ENCODE data around the gene PIGV.

Gene PIGV

DNA sequence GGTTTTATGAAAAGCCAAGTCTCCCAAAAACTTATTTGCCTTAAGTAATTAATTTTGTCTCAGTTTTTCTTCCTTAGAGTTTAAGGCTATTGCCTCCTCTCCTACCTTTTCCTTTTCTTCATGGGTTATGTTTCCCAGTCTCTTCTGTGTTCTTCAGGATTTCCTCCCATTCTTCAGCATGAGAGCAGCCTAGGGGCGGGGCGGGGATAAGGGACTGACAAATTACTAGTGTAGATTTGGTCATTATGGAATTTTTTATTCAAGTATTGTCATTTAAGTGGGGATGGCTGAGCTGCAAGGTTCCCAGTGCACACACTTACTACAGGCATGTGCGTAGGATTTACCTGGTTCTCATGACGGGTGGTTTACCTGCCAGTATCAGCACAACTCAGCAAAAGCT, 35.2 kb upstream of the PIGV start:
- TF ChIP-seq, protein P1, sequence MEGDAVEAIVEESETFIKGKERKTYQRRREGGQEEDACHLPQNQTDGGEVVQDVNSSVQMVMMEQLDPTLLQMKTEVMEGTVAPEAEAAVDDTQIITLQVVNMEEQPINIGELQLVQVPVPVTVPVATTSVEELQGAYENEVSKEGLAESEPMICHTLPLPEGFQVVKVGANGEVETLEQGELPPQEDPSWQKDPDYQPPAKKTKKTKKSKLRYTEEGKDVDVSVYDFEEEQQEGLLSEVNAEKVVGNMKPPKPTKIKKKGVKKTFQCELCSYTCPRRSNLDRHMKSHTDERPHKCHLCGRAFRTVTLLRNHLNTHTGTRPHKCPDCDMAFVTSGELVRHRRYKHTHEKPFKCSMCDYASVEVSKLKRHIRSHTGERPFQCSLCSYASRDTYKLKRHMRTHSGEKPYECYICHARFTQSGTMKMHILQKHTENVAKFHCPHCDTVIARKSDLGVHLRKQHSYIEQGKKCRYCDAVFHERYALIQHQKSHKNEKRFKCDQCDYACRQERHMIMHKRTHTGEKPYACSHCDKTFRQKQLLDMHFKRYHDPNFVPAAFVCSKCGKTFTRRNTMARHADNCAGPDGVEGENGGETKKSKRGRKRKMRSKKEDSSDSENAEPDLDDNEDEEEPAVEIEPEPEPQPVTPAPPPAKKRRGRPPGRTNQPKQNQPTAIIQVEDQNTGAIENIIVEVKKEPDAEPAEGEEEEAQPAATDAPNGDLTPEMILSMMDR (IDR thresholded peaks at IDR 0.05; ENCODE audit: low read depth, low read length, missing control alignments), result no peak
- in situ Hi-C loops (cut with HindIII; ENCODE audit: low sequenced_read_pairs), result no loop called here
- DNase-seq (ENCODE audit: low read depth), result no peak
- no peak overlapping the region for H3K4me3 ChIP-seq (ENCODE audit: low read depth, low read length)

DNA sequence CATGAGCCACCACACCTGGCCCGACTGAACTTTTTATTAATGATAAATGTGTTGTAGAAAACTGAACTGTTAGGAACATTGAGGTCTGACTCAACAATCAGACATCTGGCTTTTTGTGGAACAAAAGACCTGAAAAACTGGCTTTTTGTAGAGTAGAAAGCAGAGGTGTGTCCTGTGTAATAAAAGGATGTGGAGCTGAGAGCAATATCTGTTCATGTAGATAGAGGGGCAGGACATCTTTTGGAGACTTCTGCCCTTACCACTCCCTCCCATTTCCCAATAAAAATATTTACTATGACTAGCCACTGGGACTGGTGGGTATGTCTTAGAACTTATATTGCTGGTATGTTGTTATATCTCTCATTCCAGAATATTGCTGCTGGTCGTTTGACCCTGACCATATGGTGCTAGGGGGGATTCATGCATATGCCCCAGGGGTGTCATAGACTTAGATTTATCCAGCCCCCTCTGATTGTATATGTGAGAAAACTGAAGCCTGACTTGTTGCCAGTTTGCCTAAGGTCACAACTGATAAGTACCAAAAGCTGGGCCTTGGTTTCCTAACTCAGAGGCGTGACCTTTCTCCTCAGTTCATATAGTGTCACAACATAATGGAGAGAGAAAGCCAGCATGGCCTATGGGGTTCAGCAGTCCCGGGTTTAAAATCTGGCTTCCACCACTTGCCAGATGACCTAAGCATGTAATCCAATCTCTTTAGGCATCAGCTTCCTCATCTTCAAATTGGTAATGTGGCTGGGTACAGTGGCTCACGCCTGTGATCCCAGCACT, 33.5 kb upstream of the PIGV start:
- TF ChIP-seq, protein P1 (IDR thresholded peaks at IDR 0.05; ENCODE audit: low read depth, low read length, missing control alignments), result no peak
- DNase-seq (ENCODE audit: low read depth), result no peak
- H3K4me3 ChIP-seq (ENCODE audit: low read depth, low read length), result no peak overlapping the region
- in situ Hi-C loops (cut with HindIII; ENCODE audit: low sequenced_read_pairs), result no loop called here

DNA sequence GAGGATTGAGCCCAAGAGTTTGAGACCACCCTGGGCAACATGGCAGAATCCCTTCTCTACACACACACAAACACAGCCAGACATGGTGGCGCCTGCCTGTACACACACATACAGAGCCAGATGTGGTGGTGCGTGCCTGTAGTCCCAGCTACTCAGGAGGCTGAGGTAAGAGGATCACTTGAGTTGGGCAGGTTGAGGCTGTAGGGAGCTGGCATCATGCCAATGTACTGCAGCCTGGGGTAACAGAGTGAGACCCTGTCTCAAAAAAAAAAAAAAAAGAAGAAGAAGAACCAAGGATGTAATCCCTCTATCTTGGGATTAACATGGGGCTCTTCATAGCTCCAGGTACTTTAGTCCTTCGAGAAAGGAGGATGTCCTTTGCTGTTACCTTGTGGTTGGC, 29.4 kb upstream of the PIGV start:
- TF ChIP-seq, protein P1 (IDR thresholded peaks at IDR 0.05; ENCODE audit: low read depth, low read length, missing control alignments), result no peak
- in situ Hi-C loops (cut with HindIII; ENCODE audit: low sequenced_read_pairs), result no loop called here
- no peak for DNase-seq (ENCODE audit: low read depth)
- no peak overlapping the region for H3K4me3 ChIP-seq (ENCODE audit: low read depth, low read length)

DNA sequence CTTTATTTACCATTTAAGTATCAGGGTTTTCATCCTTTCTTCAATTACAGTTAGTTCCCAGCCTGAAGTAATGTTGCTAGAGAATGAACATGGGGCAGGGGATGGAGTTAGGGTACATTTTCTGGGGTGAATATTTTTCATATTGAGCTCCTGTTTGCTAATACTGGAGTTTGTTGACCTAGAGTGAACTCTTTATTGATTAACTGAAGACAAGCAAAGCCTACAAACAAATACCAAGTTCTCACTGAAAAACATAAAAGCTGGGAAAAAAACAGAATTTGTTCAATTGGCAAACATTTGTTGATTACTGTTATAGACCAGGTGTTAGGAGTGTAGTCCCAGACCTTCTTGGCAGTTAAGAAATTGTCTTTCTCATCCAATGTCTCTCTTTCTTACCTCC, 28.2 kb upstream of the PIGV start:
- TF ChIP-seq, protein P1 (IDR thresholded peaks at IDR 0.05; ENCODE audit: low read depth, low read length, missing control alignments), result no peak
- no peak overlapping the region for H3K4me3 ChIP-seq (ENCODE audit: low read depth, low read length)
- DNase-seq (ENCODE audit: low read depth), result no peak
- in situ Hi-C loops (cut with HindIII; ENCODE audit: low sequenced_read_pairs), result no loop called here

DNA sequence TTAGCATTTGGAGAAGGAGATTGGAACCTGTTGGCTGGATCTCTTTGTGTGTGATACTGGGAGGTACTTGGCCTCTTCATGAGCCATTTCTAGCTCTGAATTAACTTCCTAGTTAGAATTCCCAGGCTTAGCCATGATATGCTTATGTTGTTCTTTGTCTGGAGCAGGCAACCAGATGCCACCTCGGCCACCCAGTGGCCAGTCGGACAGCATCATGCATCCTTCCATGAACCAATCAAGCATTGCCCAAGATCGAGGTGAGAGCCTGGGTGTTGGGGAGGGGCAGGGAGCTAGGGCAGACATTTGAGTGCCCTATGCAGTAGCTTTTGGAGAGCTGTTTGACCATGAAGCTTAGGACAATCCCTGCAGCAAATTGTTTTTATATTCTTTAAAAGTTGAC, 26.5 kb upstream of the PIGV start:
- H3K4me3 ChIP-seq (ENCODE audit: low read depth, low read length), result no peak overlapping the region
- TF ChIP-seq, protein P1 (IDR thresholded peaks at IDR 0.05; ENCODE audit: low read depth, low read length, missing control alignments), result no peak
- DNase-seq (ENCODE audit: low read depth), result no peak
- in situ Hi-C loops (cut with HindIII; ENCODE audit: low sequenced_read_pairs), result no loop called here

DNA sequence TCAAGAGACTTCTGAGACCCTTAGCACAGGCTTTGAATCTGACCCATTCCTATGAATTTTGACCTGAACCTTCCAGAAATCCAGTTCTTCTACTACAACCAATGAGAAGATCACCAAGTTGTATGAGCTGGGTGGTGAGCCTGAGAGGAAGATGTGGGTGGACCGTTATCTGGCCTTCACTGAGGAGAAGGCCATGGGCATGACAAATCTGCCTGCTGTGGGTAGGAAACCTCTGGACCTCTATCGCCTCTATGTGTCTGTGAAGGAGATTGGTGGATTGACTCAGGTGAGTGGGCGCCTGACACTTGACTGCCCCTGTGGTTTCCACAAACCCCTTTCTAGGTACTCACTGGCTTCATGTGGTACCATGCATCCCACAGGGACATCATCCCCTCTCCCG, 20.0 kb upstream of the PIGV start:
- in situ Hi-C loops (cut with HindIII; ENCODE audit: low sequenced_read_pairs), result no loop called here
- no peak for DNase-seq (ENCODE audit: low read depth)
- H3K4me3 ChIP-seq (ENCODE audit: low read depth, low read length), result no peak overlapping the region
- TF ChIP-seq, protein P1 (IDR thresholded peaks at IDR 0.05; ENCODE audit: low read depth, low read length, missing control alignments), result no peak
